GM12801 (cell line): ENCODE results near the gene TCEA3.

ENCODE experiments used
- CTCF ChIP-seq: IDR thresholded peaks from one replicate; pipeline ENCODE4 v1.5.1; 2011; ENCODE audit warnings: control low read depth; ENCODE audit not compliant: insufficient read length; ENCODE audit errors: extremely low read depth

The TCEA3 gene

GRCh38 chr1:23453455-23454000 is 29.0 kb upstream of the TCEA3 start:
- TF ChIP-seq CTCF: no peak

DNA sequence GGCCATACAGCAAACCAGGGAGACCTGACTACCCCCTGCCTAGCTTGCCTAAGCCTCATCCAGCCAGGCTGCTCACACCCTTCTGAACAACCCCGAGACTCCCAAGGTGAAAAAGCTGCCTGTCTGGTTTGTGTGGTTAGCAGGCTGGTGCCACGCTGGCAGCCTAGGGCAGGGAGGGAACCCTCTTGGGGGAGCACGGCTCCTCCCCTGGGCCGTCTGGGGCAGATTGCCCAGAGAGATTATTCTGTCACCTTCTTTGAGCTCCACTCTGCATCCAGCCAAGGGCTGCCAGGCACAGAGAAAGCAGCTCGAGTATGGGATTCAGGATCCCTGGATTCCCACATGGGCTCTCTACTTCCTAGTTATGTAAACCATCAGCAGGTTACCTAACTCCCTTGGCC is 27.5 kb upstream of the TCEA3 start:
- TF ChIP-seq CTCF: no peak

DNA sequence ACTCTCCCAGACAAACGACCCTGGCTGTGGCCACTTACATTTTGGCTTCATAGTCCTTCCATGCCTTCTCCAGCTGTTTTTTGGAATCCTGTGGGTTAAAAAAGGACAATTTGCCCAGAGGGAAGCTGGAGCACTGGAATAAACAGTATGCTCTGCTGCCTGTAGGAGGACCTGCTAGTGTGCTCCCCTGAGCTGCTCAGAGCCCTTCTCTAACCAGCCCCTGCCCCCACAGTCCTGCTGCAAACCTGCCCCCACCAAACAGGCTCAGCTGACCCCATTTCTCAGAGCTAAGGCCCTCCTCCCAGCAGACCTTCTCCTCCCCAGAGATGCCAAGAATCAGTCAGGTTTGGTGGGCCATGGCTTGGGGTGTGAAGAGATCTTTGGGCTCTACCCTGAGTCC is 26.9 kb upstream of the TCEA3 start:
- TF ChIP-seq CTCF: no peak

- TF ChIP-seq CTCF: no peak
These were observed 26.3 kb upstream of the TCEA3 start for GRCh38 chr1:23450894-23451293.

DNA sequence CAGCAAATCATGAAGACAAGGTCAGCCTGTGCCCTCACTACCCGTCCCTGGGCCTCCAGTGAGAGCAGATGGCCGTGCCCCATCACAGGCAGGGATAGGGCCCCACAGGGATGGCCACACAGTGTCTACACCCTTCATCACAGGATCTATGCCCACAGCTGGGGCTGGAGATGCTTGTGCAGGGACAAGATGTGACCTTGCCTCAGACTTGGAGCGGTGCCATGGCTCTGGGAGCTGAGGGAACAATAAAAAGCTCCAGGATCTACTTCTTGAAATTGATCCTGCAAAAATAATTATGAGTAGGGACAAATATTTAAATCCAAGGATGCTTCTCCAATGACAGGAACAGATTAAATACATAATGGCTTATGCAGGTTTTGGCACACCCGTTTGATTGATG is 25.4 kb upstream of the TCEA3 start:
- TF ChIP-seq CTCF: no peak

DNA sequence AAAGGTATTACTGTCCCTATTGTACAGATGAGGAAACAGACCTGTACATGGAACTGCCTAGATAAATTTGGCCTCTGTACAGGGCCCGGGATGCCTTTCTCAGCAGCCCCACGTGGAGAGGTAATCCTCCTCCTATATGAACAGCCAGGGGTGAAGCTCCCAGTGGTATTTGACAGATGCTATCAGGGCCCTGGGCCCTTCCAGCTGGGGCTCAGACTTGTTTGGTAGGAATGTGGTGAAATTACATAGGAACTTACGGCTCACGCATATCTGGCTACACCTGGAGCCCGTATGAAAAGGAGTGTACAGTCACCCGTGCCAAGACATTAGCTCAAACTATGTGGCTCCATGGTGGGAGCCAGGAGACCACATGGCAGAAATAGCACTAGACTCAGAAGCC is 24.8 kb upstream of the TCEA3 start:
- no peak for TF ChIP-seq CTCF

DNA sequence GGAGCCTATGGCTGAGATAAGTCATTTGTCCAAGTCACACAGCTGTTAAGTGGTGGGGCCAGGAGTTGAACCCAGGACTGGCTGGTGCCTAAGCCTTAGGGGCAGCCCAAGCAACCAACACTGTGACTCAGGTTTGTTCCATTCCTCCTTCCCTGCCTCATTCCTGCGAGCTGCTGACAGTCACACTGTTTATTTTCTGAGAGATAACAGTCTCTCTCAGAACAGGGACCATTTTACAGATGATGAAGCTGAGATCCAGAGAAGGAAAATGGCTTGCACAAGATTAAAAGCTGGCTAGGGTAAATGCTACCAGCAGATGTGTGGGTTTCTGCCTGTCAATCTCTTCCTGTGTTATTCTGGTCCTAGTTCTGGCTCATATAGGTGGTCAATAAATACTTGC is 24.3 kb upstream of the TCEA3 start:
- TF ChIP-seq CTCF: no peak
